ENCODE results near the gene RBPJ.
"Not testable (repeated sequence)": the region's sequence is repeated elsewhere in the genome, so short reads cannot be mapped to it uniquely, and the experiment has no call there.

GRCh38 chr4:26359521-26359920 lies 38.7 kb downstream of the RBPJ start:
- not testable (repeated sequence) for TF ChIP-seq CTCF (conservative IDR thresholded peaks at IDR 0.05; ENCODE audit: low read length); EZH2phosphoT487 (IDR thresholded peaks at IDR 0.05; ENCODE audit: borderline replicate concordance)

Measured in Loucy (cell line).